ENCODE results near the gene MIGA2.

DNA sequence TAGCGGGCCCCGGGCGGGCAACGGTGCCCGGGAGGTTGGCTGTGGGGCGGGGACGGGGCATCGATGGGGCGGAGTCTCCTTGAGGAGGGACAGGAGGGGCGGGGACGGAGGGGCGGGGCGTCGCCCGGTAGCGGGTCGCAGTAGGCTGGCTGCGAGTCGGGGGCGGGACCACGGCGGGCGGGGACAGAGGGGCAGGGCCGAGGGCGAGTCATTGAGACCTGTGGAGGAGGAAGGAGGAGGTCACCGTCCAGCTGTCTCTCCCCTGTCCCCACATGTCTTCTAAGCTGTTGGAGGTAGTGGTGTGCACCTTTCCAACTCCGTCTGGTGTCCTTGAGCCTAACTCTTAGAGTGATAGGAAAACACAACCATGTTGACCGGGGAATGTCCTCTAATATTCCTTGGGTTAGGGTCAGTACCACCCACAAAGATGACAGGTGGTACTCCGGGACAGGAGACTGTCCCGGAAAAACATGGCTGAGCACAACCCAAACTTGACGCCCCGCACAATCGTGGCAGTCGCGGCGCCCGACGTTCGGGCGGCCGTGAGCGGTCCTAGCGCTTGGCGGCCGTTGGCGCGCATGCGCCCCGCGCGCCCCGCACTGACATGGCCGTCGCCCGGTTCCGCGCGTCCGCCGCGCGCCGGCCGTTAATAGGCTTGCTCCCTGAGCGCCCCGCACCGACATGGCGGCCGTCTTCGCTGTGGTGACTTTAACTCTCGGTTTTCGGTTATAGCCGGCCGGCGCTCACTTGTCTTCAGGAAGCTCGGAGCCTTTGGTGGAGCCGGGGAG, 74.5 kb downstream of the MIGA2 start, which contains the start of the genes CRAT and PTPA:
- TF ChIP-seq, protein P1, sequence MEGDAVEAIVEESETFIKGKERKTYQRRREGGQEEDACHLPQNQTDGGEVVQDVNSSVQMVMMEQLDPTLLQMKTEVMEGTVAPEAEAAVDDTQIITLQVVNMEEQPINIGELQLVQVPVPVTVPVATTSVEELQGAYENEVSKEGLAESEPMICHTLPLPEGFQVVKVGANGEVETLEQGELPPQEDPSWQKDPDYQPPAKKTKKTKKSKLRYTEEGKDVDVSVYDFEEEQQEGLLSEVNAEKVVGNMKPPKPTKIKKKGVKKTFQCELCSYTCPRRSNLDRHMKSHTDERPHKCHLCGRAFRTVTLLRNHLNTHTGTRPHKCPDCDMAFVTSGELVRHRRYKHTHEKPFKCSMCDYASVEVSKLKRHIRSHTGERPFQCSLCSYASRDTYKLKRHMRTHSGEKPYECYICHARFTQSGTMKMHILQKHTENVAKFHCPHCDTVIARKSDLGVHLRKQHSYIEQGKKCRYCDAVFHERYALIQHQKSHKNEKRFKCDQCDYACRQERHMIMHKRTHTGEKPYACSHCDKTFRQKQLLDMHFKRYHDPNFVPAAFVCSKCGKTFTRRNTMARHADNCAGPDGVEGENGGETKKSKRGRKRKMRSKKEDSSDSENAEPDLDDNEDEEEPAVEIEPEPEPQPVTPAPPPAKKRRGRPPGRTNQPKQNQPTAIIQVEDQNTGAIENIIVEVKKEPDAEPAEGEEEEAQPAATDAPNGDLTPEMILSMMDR (conservative IDR thresholded peaks at IDR 0.05 in 1 of 2, IDR thresholded peaks at IDR 0.05 in 1 of 2; ENCODE audit: extremely low read depth in 1 of 2, insufficient read depth in 1 of 2, low read depth in 1 of 2, low read length in 2 of 2), result no peak
- no peak for TF ChIP-seq EZH2 (IDR thresholded peaks at IDR 0.05; ENCODE audit: borderline replicate concordance, low read length)

Measured in mammary epithelial cell (primary cell).